ENCODE results near the gene LHX2. TPM values are rescaled to one million over a fixed set of nuclear protein-coding genes. Genes with fewer than 3 reads are reported as not detected.

The LHX2 gene
- total and polyA plus RNA-seq, 7 experiments from 2014 or later, result not detected

DNA sequence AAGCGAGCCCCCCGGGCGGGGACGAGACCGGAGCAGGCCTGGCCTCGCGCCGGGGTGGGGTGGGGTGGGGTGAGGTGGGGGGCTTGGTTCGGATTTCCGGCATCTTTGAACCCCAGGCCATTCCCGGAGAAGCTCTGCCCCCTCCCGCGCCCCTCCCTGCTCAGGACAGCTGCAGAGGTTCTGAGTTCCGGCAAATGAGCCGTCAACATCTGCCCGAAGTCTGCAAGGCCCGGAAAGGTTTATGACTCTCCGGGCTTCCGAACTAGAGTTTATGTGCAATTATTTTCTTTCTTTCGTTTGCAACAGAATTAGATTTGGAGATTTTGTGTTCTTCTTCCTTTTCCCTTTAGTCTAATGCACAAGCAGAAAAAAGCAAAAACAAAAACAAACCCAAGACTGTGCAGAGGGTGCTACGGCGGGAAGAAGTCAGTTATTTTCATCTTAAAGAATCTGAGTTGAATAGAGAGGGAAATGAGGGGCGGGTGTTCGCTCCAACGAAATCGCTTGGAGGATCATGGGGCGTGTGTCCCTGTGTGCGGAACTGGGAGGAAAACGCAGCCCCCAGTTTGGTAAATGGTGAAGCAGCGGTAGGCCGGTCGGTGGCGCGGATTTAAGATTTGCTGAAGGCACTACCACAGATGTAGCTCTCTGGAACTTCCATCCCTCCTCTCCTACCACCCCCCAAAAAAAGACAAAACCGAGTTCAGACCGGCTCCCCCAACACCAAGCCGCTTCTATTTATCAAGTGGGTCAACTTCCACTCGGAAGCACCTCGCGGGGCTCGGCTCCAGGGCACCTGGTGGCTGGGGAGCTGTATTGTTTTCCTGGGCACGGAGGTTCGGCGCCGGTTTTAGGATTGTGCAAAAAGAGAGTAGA lies 4.8 kb downstream of the LHX2 start:
- Mint-ChIP-seq H3K4me1 (peaks cover 14 to 50% (median 36%) of the 10 kb centered on the region in 7 donors), H3K27me3 (peaks cover 56 to 79% (median 65%) of the 10 kb centered on the region in 5 donors), H3K9me3 (peaks cover 0 to 8% (median 0%) of the 10 kb centered on the region in 11 donors), H3K4me3 (peak overlapping the region; percentile 33 to 86 (median 80)), H3K36me3 (peaks cover 0 to 2% (median 0%) of the 10 kb centered on the region in 5 donors), H3K27ac (peak overlapping the region in 2 of 9 donors; percentile 46 to 86)
- Histone ChIP-seq H3K4me3 (ENCODE audit: low read length) (no peak overlapping the region), H3K9me3 (ENCODE audit: control insufficient read depth in 2 of 3, low read length in 3 of 3) (no peaks in the 10 kb centered on the region), H3K4me1 (ENCODE audit: control insufficient read depth in 2 of 2, insufficient read depth in 2 of 2, low read length in 2 of 2) (peaks cover 3 to 13% of the 10 kb centered on the region in 2 donors), H3K36me3 (ENCODE audit: control insufficient read depth in 2 of 3, insufficient read depth in 3 of 3, low read length in 3 of 3) (no peaks in the 10 kb centered on the region), H3K27me3 (ENCODE audit: control insufficient read depth in 2 of 2, insufficient read depth in 2 of 2, low read length in 2 of 2) (peaks cover 15 to 34% of the 10 kb centered on the region in 2 donors), H3K27ac (ENCODE audit: low read depth, low read length) (no peak overlapping the region)
- intact Hi-C loops (cut with micrococcal nuclease), result no loop called here
- ChIA-PET POLR2A (no interaction called here), CTCF (no interaction called here)
- ATAC-seq (no peak), DNase-seq (no peak)

- Histone ChIP-seq H3K4me1 (ENCODE audit: control insufficient read depth in 2 of 2, insufficient read depth in 2 of 2, low read length in 2 of 2) (peaks cover 3 to 13% of the 10 kb centered on the region in 2 donors), H3K27ac (ENCODE audit: low read depth, low read length) (no peak overlapping the region), H3K36me3 (ENCODE audit: control insufficient read depth in 2 of 3, insufficient read depth in 3 of 3, low read length in 3 of 3) (no peaks in the 10 kb centered on the region), H3K9me3 (ENCODE audit: control insufficient read depth in 2 of 3, low read length in 3 of 3) (no peaks in the 10 kb centered on the region), H3K4me3 (ENCODE audit: low read length) (no peak overlapping the region), H3K27me3 (ENCODE audit: control insufficient read depth in 2 of 2, insufficient read depth in 2 of 2, low read length in 2 of 2) (peaks cover 17 to 35% of the 10 kb centered on the region in 2 donors)
- ChIA-PET CTCF (interaction anchor here (0.6 kb wide), 1 partner anchor 439 kb away, joined by 3 read pairs; no protein-coding TSS in a partner anchor), POLR2A (no interaction called here)
- Mint-ChIP-seq H3K27ac (peak overlapping the region in 2 of 9 donors; percentile 1 to 86), H3K36me3 (peaks cover 0 to 2% (median 0%) of the 10 kb centered on the region in 5 donors), H3K4me3 (peak overlapping the region; percentile 48 to 86 (median 80)), H3K9me3 (peaks cover 0 to 10% (median 0%) of the 10 kb centered on the region in 11 donors), H3K27me3 (peaks cover 65 to 85% (median 71%) of the 10 kb centered on the region in 5 donors), H3K4me1 (peaks cover 15 to 55% (median 38%) of the 10 kb centered on the region in 7 donors)
- ATAC-seq (no peak), DNase-seq (no peak)
- intact Hi-C loops (cut with micrococcal nuclease), result no loop called here
Observed at GRCh38 chr9:124017051-124017928, 5.7 kb downstream of the LHX2 start.

GRCh38 chr9:124017929-124018729 lies 6.6 kb downstream of the LHX2 start:
- H3K9me3 Mint-ChIP-seq, result peaks cover 0 to 10% (median 0%) of the 10 kb centered on the region in 11 donors
- no peak overlapping the region for H3K27ac ChIP-seq (ENCODE audit: low read depth, low read length)
- no peak overlapping the region for H3K4me3 ChIP-seq (ENCODE audit: low read length)
- POLR2A ChIA-PET, result no interaction called here
- peak overlapping the region; percentile 3 to 80 (median 58) for H3K4me3 Mint-ChIP-seq
- H3K36me3 Mint-ChIP-seq, result peaks cover 0 to 4% (median 0%) of the 10 kb centered on the region in 5 donors
- intact Hi-C loops (cut with micrococcal nuclease), result no loop called here
- peaks cover 72 to 86% (median 77%) of the 10 kb centered on the region in 5 donors for H3K27me3 Mint-ChIP-seq
- no peaks in the 10 kb centered on the region for H3K36me3 ChIP-seq (ENCODE audit: control insufficient read depth in 2 of 3, insufficient read depth in 3 of 3, low read length in 3 of 3)
- CTCF ChIA-PET, result interaction anchor here (0.6 kb wide), 1 partner anchor 440 kb away, joined by 3 read pairs; no protein-coding TSS in a partner anchor
- peaks cover 17 to 34% of the 10 kb centered on the region in 2 donors for H3K27me3 ChIP-seq (ENCODE audit: control insufficient read depth in 2 of 2, insufficient read depth in 2 of 2, low read length in 2 of 2)
- H3K27ac Mint-ChIP-seq, result peak overlapping the region in 1 of 9 donors; percentile 76
- peaks cover 3 to 13% of the 10 kb centered on the region in 2 donors for H3K4me1 ChIP-seq (ENCODE audit: control insufficient read depth in 2 of 2, insufficient read depth in 2 of 2, low read length in 2 of 2)
- ATAC-seq (no peak), DNase-seq (no peak)
- H3K4me1 Mint-ChIP-seq, result peaks cover 15 to 57% (median 38%) of the 10 kb centered on the region in 7 donors
- H3K9me3 ChIP-seq (ENCODE audit: control insufficient read depth in 2 of 3, low read length in 3 of 3), result no peaks in the 10 kb centered on the region

GRCh38 chr9:124018730-124019697 lies 7.4 kb downstream of the LHX2 start:
- Histone ChIP-seq H3K4me3 (ENCODE audit: low read length) (no peak overlapping the region), H3K27me3 (ENCODE audit: control insufficient read depth in 2 of 2, insufficient read depth in 2 of 2, low read length in 2 of 2) (peaks cover 13 to 35% of the 10 kb centered on the region in 2 donors), H3K4me1 (ENCODE audit: control insufficient read depth in 2 of 2, insufficient read depth in 2 of 2, low read length in 2 of 2) (peaks cover 3 to 13% of the 10 kb centered on the region in 2 donors), H3K36me3 (ENCODE audit: control insufficient read depth in 2 of 3, insufficient read depth in 3 of 3, low read length in 3 of 3) (no peaks in the 10 kb centered on the region), H3K27ac (ENCODE audit: low read depth, low read length) (no peak overlapping the region), H3K9me3 (ENCODE audit: control insufficient read depth in 2 of 3, low read length in 3 of 3) (no peaks in the 10 kb centered on the region)
- intact Hi-C loops (cut with micrococcal nuclease), result no loop called here
- Mint-ChIP-seq H3K27ac (peak overlapping the region in 1 of 9 donors; percentile 76), H3K4me1 (peaks cover 15 to 53% (median 38%) of the 10 kb centered on the region in 7 donors), H3K36me3 (peaks cover 0 to 4% (median 0%) of the 10 kb centered on the region in 5 donors), H3K9me3 (peaks cover 0 to 10% (median 0%) of the 10 kb centered on the region in 11 donors), H3K4me3 (peak overlapping the region; percentile 32 to 80 (median 58)), H3K27me3 (peaks cover 73 to 87% (median 77%) of the 10 kb centered on the region in 5 donors)
- ChIA-PET CTCF (no interaction called here), POLR2A (no interaction called here)
- ATAC-seq (no peak), DNase-seq (no peak)

DNA sequence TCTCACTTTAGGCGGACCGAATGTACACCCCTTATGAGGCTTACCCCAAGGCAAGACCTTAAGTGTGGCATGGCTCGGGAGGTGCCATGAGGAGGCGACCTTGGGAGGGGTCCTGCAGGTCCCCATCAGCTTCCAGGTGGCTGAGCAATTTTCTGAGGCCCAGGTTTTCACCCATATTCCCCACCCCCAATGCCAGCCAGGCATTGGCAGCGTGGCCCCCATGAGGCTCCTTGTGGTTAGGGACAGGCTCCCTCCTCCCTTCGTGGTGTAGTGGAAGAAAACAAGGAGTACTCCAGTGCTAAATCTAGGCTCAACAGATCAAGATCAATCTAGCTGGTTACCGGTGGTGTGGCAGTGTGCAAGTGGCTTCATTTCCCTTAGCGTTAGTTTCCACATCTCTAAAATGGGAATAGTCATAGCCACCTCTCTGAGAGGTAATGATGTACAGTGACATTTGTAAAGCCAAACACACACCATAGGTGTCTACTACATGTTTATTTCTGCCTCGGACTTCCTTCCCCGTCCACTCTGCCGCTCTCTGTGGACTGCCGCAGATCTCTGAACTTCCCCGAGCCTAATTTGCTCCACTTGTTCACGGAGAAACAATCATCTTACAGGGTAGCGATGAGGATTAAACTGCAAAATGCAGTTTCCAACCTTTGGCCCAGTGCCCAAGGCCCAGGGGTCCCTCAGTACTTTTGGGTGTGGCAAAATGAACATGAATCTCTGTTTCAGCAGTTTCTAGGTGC lies 8.4 kb downstream of the LHX2 start:
- Mint-ChIP-seq H3K36me3 (peaks cover 0 to 4% (median 0%) of the 10 kb centered on the region in 5 donors), H3K4me1 (peaks cover 14 to 47% (median 38%) of the 10 kb centered on the region in 7 donors), H3K27me3 (peaks cover 74 to 87% (median 78%) of the 10 kb centered on the region in 5 donors), H3K27ac (no peak overlapping the region), H3K4me3 (peak overlapping the region in 1 of 10 donors; percentile 22), H3K9me3 (peaks cover 0 to 10% (median 0%) of the 10 kb centered on the region in 11 donors)
- no peak for ATAC-seq
- ChIA-PET CTCF (no interaction called here), POLR2A (no interaction called here)
- Histone ChIP-seq H3K4me1 (ENCODE audit: control insufficient read depth in 2 of 2, insufficient read depth in 2 of 2, low read length in 2 of 2) (peaks cover 3 to 13% of the 10 kb centered on the region in 2 donors), H3K27me3 (ENCODE audit: control insufficient read depth in 2 of 2, insufficient read depth in 2 of 2, low read length in 2 of 2) (peaks cover 13 to 32% of the 10 kb centered on the region in 2 donors), H3K4me3 (ENCODE audit: low read length) (no peak overlapping the region), H3K27ac (ENCODE audit: low read depth, low read length) (no peak overlapping the region), H3K36me3 (ENCODE audit: control insufficient read depth in 2 of 3, insufficient read depth in 3 of 3, low read length in 3 of 3) (no peaks in the 10 kb centered on the region), H3K9me3 (ENCODE audit: control insufficient read depth in 2 of 3, low read length in 3 of 3) (no peaks in the 10 kb centered on the region)
- no peak for DNase-seq
- intact Hi-C loops (cut with micrococcal nuclease), result no loop called here
